Esophagus muscularis mucosa (tissue), 4 donors: ENCODE data around the gene AKNAD1. TPM values are rescaled to one million over a fixed set of nuclear protein-coding genes. Genes with fewer than 3 reads are reported as not detected.
A peak's percentile ranks its signal among the peaks of the same experiment; 100 is the strongest.

Source experiments
- DNase-seq: peaks from one replicate; pipeline ENCODE4 v3.0.0-alpha.2; 2017; ENCODE audit errors: extremely low spot score
- H3K27ac ChIP-seq, 4 donors: fragments of 200-600 bp; sonication (generic); replicated peaks in 1 of 4; 1 replicate in 3 of 4; 2 replicates in 1 of 4; pipeline ENCODE4 v1.5.1; 2016 to 2019; ENCODE audit warnings: mild to moderate bottlenecking in 1 of 4
- H3K27me3 ChIP-seq, 4 donors: fragments of 200-600 bp; sonication (generic); one replicate each; pipeline versions ENCODE4 v1.5.1 to v1.6.0; 2016 to 2019
- H3K36me3 ChIP-seq, 4 donors: fragments of 200-600 bp; sonication (generic); one replicate each; pipeline ENCODE4 v1.5.1; 2016 to 2019
- H3K4me1 ChIP-seq, 4 donors: fragments of 200-600 bp; sonication (generic); one replicate each; pipeline ENCODE4 v1.5.1; 2016 to 2019
- H3K4me3 ChIP-seq, 4 donors: fragments of 200-600 bp; sonication (generic); 1 replicate in 2 of 4; 2 replicates in 2 of 4; pipeline ENCODE4 v1.5.1; 2016 to 2019; ENCODE audit warnings: mild to moderate bottlenecking in 4 of 4, moderate library complexity in 1 of 4
- H3K9me3 ChIP-seq, 4 donors: fragments of 200-600 bp; sonication (generic); 1 replicate in 3 of 4; 2 replicates in 1 of 4; pipeline ENCODE4 v1.5.1; 2016 to 2019
- EP300 ChIP-seq: sonication (generic); formaldehyde crosslinking; IDR thresholded peaks from one replicate; pipeline ENCODE4 v1.6.1; 2017; ENCODE audit warnings: antibody characterized with exemption
- POLR2A ChIP-seq: fragments of 450-650 bp; IDR thresholded peaks from one replicate; pipeline ENCODE4 v1.6.1; 2017; ENCODE audit warnings: antibody characterized with exemption, moderate library complexity, mild to moderate bottlenecking, low read depth
- POLR2AphosphoS5 ChIP-seq, 2 donors: sonication (generic); formaldehyde crosslinking; IDR thresholded peaks; one replicate each; pipeline ENCODE4 v1.6.1; 2017; ENCODE audit warnings: antibody characterized with exemption in 2 of 2
- WGBS: methylation state at CpG from one replicate; pipeline ENCODE4 v1.1.5; 2018; 5-methylcytosine and 5-hydroxymethylcytosine counted together
- intact Hi-C: fragments of 100-400 bp; cut with DNase I; formaldehyde crosslinking; loops from one replicate; pipeline ENCODE4 v1.15.1; 2023
- total RNA-seq, 4 donors: library from RNA; depleted of rRNA; stranded (reverse); fragments of >200 nt; gene quantifications; one replicate each; pipeline versions ENCODE4 v1.1.0 to v1.2.1, GENCODE V29; 2016
- TF ChIP-seq, protein P1 (sequence below), 3 experiments: fragments of 200-600 bp in 2 of 3; fragments of 450-650 bp in 1 of 3; sonication (generic) in 2 of 3; IDR thresholded peaks; one replicate each; pipeline ENCODE4 v1.5.1; 2017 to 2019; ENCODE audit warnings: antibody characterized with exemption in 3 of 3, mild to moderate bottlenecking in 2 of 3, moderate library complexity in 1 of 3

Gene AKNAD1
- total RNA-seq, 4 donors from 2014 or later = 0.13 to 7.5 (median 1.5) TPM

DNA sequence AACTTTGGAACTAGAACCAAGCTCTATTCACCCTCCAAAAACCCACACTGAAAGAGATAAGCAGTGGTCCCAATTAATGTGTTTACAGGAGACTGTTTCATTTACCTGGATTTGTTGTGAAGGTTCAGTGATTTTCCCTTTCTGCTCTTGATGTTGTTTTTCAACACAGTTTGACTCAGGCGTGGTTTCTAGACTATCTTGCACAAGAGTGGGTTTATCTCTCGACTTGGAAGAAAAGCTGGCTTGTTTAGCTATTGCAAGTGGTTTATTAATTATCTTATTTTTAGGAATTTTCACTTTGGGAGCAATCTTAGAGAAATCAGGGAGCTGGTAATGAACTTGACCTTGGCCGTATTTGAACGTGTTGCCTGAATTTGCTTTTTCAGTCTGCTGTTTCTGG, 5.3 kb downstream of the AKNAD1 start:
- 75% methylated on average over 4 of the region's 4 CpGs for WGBS
- intact Hi-C loops = no loop called here
- Histone ChIP-seq H3K4me3 (no peak overlapping the region), H3K4me1 (peaks cover 7 to 30% (median 16%) of the 10 kb centered on the region in 4 donors), H3K27ac (peak overlapping the region; percentile 2 to 77 (median 58)), H3K36me3 (no peaks in the 10 kb centered on the region), H3K27me3 (no peaks in the 10 kb centered on the region), H3K9me3 (no peaks in the 10 kb centered on the region)
- TF ChIP-seq POLR2A = no peak
- TF ChIP-seq EP300 = no peak
- no peak for TF ChIP-seq POLR2AphosphoS5 (IDR thresholded peaks at IDR 0.05)
- TF ChIP-seq, protein P1, sequence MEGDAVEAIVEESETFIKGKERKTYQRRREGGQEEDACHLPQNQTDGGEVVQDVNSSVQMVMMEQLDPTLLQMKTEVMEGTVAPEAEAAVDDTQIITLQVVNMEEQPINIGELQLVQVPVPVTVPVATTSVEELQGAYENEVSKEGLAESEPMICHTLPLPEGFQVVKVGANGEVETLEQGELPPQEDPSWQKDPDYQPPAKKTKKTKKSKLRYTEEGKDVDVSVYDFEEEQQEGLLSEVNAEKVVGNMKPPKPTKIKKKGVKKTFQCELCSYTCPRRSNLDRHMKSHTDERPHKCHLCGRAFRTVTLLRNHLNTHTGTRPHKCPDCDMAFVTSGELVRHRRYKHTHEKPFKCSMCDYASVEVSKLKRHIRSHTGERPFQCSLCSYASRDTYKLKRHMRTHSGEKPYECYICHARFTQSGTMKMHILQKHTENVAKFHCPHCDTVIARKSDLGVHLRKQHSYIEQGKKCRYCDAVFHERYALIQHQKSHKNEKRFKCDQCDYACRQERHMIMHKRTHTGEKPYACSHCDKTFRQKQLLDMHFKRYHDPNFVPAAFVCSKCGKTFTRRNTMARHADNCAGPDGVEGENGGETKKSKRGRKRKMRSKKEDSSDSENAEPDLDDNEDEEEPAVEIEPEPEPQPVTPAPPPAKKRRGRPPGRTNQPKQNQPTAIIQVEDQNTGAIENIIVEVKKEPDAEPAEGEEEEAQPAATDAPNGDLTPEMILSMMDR (IDR thresholded peaks at IDR 0.05) = no peak
- DNase-seq = no peak

DNA sequence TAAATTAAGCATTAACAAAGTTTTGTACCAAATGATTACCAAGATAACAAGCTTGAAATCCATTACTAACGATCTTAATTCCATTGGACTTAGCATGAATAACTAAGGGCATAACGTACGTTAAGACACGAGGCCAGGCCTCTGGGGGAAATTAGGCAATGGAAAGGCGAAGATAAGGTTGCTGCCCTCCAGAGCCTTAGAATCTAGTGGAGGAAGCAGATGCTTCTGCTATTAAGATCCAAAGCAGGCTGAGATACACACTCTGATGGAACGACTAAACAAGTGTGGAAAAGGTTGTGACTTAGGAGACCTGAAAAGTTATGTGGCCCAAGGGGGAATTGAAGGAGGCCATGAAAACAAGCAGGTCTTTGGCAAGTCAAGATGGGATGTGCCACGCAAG, 6.0 kb downstream of the AKNAD1 start:
- TF ChIP-seq EP300 (no peak), POLR2A (no peak), POLR2AphosphoS5 (IDR thresholded peaks at IDR 0.05) (no peak)
- TF ChIP-seq, protein P1 (IDR thresholded peaks at IDR 0.05) = no peak
- WGBS = 81% methylated on average over 7 of the region's 7 CpGs

DNA sequence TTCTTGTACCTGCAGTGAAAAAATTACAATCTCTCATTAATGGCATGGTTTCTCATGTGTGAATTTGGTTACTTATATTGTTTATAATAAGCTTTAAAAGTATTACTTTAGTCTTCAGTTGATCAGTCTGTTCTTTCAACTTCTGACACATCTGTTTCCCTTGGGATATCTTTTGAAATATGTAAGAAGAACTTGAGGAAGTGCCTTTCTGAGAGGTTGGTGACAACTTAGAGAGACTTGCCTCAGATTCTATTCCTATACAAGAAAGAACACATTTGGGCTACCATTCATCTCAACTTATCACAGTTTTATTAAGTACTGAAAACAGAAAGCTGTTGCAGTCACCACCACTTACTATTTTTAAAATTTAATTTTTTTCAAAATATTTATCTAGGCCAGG, 8.1 kb downstream of the AKNAD1 start:
- DNase-seq = no peak
- Histone ChIP-seq H3K27me3 (no peaks in the 10 kb centered on the region), H3K27ac (no peak overlapping the region), H3K4me1 (peaks cover 7 to 34% (median 19%) of the 10 kb centered on the region in 4 donors), H3K4me3 (no peak overlapping the region), H3K9me3 (no peaks in the 10 kb centered on the region), H3K36me3 (no peaks in the 10 kb centered on the region)
- TF ChIP-seq, protein P1 (IDR thresholded peaks at IDR 0.05) = no peak
- no peak for TF ChIP-seq EP300
- no peak for TF ChIP-seq POLR2A
- no peak for TF ChIP-seq POLR2AphosphoS5 (IDR thresholded peaks at IDR 0.05)
- intact Hi-C loops = no loop called here

More for the DNA sequence above, 6.0 kb downstream of the AKNAD1 start:
- Histone ChIP-seq H3K9me3 (no peaks in the 10 kb centered on the region), H3K27ac (peak overlapping the region in 3 of 4 donors; percentile 2 to 77 (median 60)), H3K4me3 (no peak overlapping the region), H3K4me1 (peaks cover 7 to 30% (median 16%) of the 10 kb centered on the region in 4 donors), H3K27me3 (no peaks in the 10 kb centered on the region), H3K36me3 (no peaks in the 10 kb centered on the region)
- intact Hi-C loops = no loop called here
- no peak for DNase-seq

DNA sequence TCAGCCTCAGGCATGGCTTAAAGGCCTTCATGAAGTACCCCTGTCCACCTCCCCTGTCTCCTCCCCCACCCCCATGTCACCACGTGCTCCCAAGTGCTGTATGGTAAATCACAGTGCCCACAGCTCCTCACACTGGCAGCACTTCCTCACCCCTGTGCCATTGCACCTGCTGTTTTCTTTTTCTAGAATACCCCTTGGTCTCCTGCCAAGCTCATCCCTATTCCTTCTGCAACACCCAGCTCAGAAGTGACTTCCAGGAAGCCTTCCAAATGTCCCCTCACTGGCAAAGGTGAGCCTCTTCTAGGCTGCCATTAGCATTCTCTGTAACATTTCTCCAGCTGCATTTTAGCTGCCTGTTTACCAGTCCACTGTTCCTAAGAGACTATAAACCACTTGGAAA, 9.4 kb downstream of the AKNAD1 start:
- intact Hi-C loops = no loop called here
- Histone ChIP-seq H3K36me3 (no peaks in the 10 kb centered on the region), H3K4me1 (peaks cover 7 to 44% (median 31%) of the 10 kb centered on the region in 4 donors), H3K9me3 (no peaks in the 10 kb centered on the region), H3K27me3 (no peaks in the 10 kb centered on the region), H3K4me3 (no peak overlapping the region), H3K27ac (no peak overlapping the region)
- TF ChIP-seq POLR2A = no peak
- DNase-seq = no peak
- 75% methylated on average over 1 of the region's 1 CpG for WGBS

DNA sequence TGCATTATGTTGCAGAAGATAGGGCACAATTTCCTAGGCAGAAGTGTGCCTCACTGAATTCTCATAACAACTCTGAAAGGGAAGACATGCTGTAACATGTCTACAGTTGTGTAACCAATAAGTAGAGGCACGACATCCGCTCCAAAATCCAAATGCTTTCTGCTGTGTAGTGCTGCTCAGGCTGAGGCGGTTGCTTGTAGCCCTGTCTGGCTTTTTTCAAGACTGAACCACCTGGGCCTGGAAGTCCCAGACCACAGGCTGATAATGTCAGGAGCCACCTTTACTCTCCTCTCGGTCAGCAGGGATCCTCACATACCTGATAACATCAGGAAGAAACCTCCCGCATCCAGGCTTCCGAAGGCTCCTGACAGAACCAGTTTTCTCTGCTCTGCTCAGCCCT, 10.9 kb downstream of the AKNAD1 start:
- 97% methylated on average over 6 of the region's 6 CpGs for WGBS
- Histone ChIP-seq H3K4me3 (no peak overlapping the region), H3K27me3 (no peaks in the 10 kb centered on the region), H3K36me3 (no peaks in the 10 kb centered on the region), H3K27ac (peak overlapping the region in 1 of 4 donors; percentile 18), H3K9me3 (no peaks in the 10 kb centered on the region), H3K4me1 (peaks cover 11 to 46% (median 40%) of the 10 kb centered on the region in 4 donors)
- intact Hi-C loops = no loop called here
- no peak for DNase-seq
- TF ChIP-seq, protein P1 (IDR thresholded peaks at IDR 0.05) = no peak
- TF ChIP-seq POLR2AphosphoS5 (IDR thresholded peaks at IDR 0.05) (no peak), POLR2A (no peak), EP300 (no peak)
